Neural cell (in vitro differentiated cells): ENCODE data around the gene OR52A5. TPM values are rescaled to one million over a fixed set of nuclear protein-coding genes. Genes with fewer than 3 reads are reported as not detected.

ENCODE experiments used
- H2AFZ ChIP-seq: fragments of 200-600, 300-800 bp; sonication (generic), shearing (Covaris generic); 2 replicates; pipeline ENCODE4 v1.6.0; 2014; ENCODE audit warnings: low read depth, mild to moderate bottlenecking, antibody characterized with exemption, low read length, moderate library complexity
- H3F3A ChIP-seq: fragments of 200-600 bp; shearing (Covaris generic); 2 replicates; pipeline ENCODE4 v1.6.1; 2016; ENCODE audit warnings: mild to moderate bottlenecking, moderate library complexity, mixed read lengths, antibody characterized with exemption, low read length; ENCODE audit not compliant: insufficient read depth, poor library complexity, severe bottlenecking
- H3K27ac ChIP-seq: fragments of 200-600, 300-800 bp; sonication (generic), shearing (Covaris generic); 2 replicates; pipeline ENCODE4 v1.5.1; 2014; ENCODE audit warnings: mild to moderate bottlenecking, low read length, moderate library complexity
- H3K27me3 ChIP-seq: fragments of 300-800, 200-600 bp; sonication (generic), shearing (Covaris generic); 2 replicates; pipeline ENCODE4 v1.6.0; 2014; ENCODE audit warnings: mild to moderate bottlenecking, low read depth, low read length, moderate library complexity; ENCODE audit not compliant: insufficient read depth
- H3K36me3 ChIP-seq: fragments of 300-800, 200-600 bp; sonication (generic), shearing (Covaris generic); 2 replicates; pipeline ENCODE4 v1.5.1; 2014; ENCODE audit warnings: mild to moderate bottlenecking, antibody characterized with exemption, low read length, moderate library complexity; ENCODE audit not compliant: insufficient read depth
- H3K4me2 ChIP-seq: fragments of 300-800, 200-600 bp; sonication (generic), shearing (Covaris generic); 2 replicates; pipeline ENCODE4 v1.6.0; 2014; ENCODE audit warnings: mild to moderate bottlenecking, low read length
- H3K4me3 ChIP-seq: fragments of 300-800, 200-600 bp; sonication (generic), shearing (Covaris generic); 2 replicates; pipeline ENCODE4 v1.5.1; 2014; ENCODE audit warnings: mild to moderate bottlenecking, low read length, moderate library complexity
- H3K79me2 ChIP-seq: fragments of 200-600 bp; shearing (Covaris generic); replicated peaks from 2 replicates; pipeline ENCODE4 v1.6.0; 2014; ENCODE audit warnings: mild to moderate bottlenecking, low read length, moderate library complexity; ENCODE audit not compliant: insufficient read depth
- H3K9ac ChIP-seq: fragments of 300-800, 200-600 bp; sonication (generic), shearing (Covaris generic); 2 replicates; pipeline ENCODE4 v1.6.1; 2016; ENCODE audit warnings: mild to moderate bottlenecking, low read length, mixed read lengths
- H3K9me2 ChIP-seq: fragments of 200-600 bp; shearing (Covaris generic); 2 replicates; pipeline ENCODE4 v1.6.1; 2016; ENCODE audit warnings: mild to moderate bottlenecking, low read length, mixed read lengths; ENCODE audit not compliant: insufficient read depth
- H3K9me3 ChIP-seq: fragments of 200-600, 300-800 bp; sonication (generic), shearing (Covaris generic); 2 replicates; pipeline ENCODE4 v1.6.1; 2016; ENCODE audit warnings: mild to moderate bottlenecking, mixed run types, low read length, moderate library complexity, mixed read lengths
- H4K20me1 ChIP-seq: fragments of 200-600 bp; shearing (Covaris generic); 2 replicates; pipeline ENCODE4 v1.6.1; 2016; ENCODE audit warnings: mild to moderate bottlenecking, mixed run types; ENCODE audit not compliant: insufficient read depth
- EP300 ChIP-seq: fragments of 450-650 bp; conservative IDR thresholded peaks from 2 replicates; pipeline ENCODE4 v1.6.1; 2014; ENCODE audit warnings: antibody characterized with exemption, mild to moderate bottlenecking, moderate library complexity; ENCODE audit not compliant: poor library complexity, severe bottlenecking
- EZH2 ChIP-seq: fragments of 200-600, 300-800 bp; shearing (Covaris generic), sonication (generic); IDR thresholded peaks from 2 replicates; pipeline ENCODE4 v1.6.1; 2014; ENCODE audit warnings: antibody characterized with exemption, low read length, borderline replicate concordance, mild to moderate bottlenecking; ENCODE audit not compliant: insufficient read depth, poor library complexity, severe bottlenecking
- MXI1 ChIP-seq: fragments of 450-650 bp; conservative IDR thresholded peaks from 2 replicates; pipeline ENCODE4 v1.6.1; 2014; ENCODE audit warnings: antibody characterized with exemption, mild to moderate bottlenecking; ENCODE audit not compliant: poor library complexity, severe bottlenecking
- POLR2AphosphoS5 ChIP-seq: IDR thresholded peaks from 2 replicates; pipeline ENCODE4 v1.6.1; 2012
- RAD21 ChIP-seq: fragments of 450-650 bp; conservative IDR thresholded peaks from 2 replicates; pipeline ENCODE4 v1.6.1; 2014; ENCODE audit warnings: antibody characterized with exemption, mild to moderate bottlenecking, moderate library complexity
- SMC3 ChIP-seq: fragments of 450-650 bp; conservative IDR thresholded peaks from 2 replicates; pipeline ENCODE4 v1.6.1; 2014; ENCODE audit warnings: antibody characterized with exemption, mild to moderate bottlenecking, moderate library complexity; ENCODE audit not compliant: poor library complexity
- TAF1 ChIP-seq: IDR thresholded peaks from 2 replicates; pipeline ENCODE4 v1.6.1; 2012; ENCODE audit warnings: low read depth
- polyA plus RNA-seq: library from polyadenylated mRNA; depleted of rRNA; stranded (reverse); fragments of >200 nt; gene quantifications from 2 replicates; pipeline ENCODE4 v1.2.3, GENCODE V29; 2014
- TF ChIP-seq, protein P1 (sequence below): IDR thresholded peaks from 2 replicates; pipeline ENCODE4 v1.6.1; 2012; ENCODE audit warnings: borderline replicate concordance
- TF ChIP-seq, protein P2 (sequence below): fragments of 450-650 bp; IDR thresholded peaks from 2 replicates; pipeline ENCODE4 v1.5.1; 2014; ENCODE audit warnings: antibody characterized with exemption, mild to moderate bottlenecking, moderate library complexity; ENCODE audit not compliant: poor library complexity, severe bottlenecking

Gene OR52A5
- polyA plus RNA-seq, 1 donor from 2014 or later = not detected

DNA sequence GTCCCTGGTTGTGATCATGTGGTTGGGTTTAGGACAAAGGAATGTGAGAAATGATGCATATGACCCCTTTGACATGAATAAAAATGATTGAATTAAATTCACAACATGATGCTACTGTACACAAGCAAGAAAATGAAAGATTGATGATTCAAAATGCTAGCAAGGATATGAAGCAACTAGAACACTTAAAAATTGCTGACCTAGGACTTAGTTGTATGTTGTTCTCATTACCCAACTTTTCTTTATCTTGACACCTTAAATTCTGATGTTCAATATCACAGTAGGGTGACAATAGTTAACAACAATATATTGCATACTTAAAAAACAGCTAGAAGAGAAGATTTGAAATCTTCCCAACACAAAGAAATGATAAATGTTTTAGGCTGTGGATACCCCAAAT, 20.6 kb downstream of the OR52A5 start:
- TF ChIP-seq SMC3 (no peak), POLR2AphosphoS5 (no peak), EP300 (no peak), EZH2 (no peak), TAF1 (no peak), RAD21 (no peak), MXI1 (no peak)
- TF ChIP-seq, protein P1, sequence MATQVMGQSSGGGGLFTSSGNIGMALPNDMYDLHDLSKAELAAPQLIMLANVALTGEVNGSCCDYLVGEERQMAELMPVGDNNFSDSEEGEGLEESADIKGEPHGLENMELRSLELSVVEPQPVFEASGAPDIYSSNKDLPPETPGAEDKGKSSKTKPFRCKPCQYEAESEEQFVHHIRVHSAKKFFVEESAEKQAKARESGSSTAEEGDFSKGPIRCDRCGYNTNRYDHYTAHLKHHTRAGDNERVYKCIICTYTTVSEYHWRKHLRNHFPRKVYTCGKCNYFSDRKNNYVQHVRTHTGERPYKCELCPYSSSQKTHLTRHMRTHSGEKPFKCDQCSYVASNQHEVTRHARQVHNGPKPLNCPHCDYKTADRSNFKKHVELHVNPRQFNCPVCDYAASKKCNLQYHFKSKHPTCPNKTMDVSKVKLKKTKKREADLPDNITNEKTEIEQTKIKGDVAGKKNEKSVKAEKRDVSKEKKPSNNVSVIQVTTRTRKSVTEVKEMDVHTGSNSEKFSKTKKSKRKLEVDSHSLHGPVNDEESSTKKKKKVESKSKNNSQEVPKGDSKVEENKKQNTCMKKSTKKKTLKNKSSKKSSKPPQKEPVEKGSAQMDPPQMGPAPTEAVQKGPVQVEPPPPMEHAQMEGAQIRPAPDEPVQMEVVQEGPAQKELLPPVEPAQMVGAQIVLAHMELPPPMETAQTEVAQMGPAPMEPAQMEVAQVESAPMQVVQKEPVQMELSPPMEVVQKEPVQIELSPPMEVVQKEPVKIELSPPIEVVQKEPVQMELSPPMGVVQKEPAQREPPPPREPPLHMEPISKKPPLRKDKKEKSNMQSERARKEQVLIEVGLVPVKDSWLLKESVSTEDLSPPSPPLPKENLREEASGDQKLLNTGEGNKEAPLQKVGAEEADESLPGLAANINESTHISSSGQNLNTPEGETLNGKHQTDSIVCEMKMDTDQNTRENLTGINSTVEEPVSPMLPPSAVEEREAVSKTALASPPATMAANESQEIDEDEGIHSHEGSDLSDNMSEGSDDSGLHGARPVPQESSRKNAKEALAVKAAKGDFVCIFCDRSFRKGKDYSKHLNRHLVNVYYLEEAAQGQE = no peak
- TF ChIP-seq, protein P2, sequence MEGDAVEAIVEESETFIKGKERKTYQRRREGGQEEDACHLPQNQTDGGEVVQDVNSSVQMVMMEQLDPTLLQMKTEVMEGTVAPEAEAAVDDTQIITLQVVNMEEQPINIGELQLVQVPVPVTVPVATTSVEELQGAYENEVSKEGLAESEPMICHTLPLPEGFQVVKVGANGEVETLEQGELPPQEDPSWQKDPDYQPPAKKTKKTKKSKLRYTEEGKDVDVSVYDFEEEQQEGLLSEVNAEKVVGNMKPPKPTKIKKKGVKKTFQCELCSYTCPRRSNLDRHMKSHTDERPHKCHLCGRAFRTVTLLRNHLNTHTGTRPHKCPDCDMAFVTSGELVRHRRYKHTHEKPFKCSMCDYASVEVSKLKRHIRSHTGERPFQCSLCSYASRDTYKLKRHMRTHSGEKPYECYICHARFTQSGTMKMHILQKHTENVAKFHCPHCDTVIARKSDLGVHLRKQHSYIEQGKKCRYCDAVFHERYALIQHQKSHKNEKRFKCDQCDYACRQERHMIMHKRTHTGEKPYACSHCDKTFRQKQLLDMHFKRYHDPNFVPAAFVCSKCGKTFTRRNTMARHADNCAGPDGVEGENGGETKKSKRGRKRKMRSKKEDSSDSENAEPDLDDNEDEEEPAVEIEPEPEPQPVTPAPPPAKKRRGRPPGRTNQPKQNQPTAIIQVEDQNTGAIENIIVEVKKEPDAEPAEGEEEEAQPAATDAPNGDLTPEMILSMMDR = no peak
- no peak overlapping the region for H3K27ac ChIP-seq
- no peak overlapping the region for H3K4me2 ChIP-seq
- no peaks in the 10 kb centered on the region for H3F3A ChIP-seq
- no peak overlapping the region for H2AFZ ChIP-seq
- H3K27me3 ChIP-seq = no peaks in the 10 kb centered on the region
- H4K20me1 ChIP-seq = no peaks in the 10 kb centered on the region
- no peak overlapping the region for H3K4me3 ChIP-seq
- H3K9me3 ChIP-seq = no peaks in the 10 kb centered on the region
- H3K9me2 ChIP-seq = no peaks in the 10 kb centered on the region
- H3K79me2 ChIP-seq = no peaks in the 10 kb centered on the region
- H3K36me3 ChIP-seq = no peaks in the 10 kb centered on the region
- H3K9ac ChIP-seq = no peak overlapping the region

DNA sequence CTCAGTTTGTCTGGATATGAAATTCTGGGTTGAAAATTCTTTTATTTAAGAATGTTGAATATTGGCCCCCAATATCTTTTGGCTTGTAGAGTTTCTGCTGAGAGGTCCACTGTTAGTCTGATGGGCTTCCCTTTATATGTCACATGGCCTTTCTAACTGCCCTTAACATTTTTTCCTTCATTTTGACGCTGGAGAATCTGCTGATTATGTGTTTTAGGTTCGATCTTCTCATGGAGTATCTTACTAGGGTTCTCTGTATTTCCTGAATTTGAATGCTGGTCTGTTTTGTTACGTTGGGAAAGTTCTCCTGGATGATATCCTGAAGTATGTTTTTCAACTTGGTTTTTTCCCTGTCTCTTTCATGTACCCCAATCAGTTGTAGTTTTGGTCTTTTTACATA, 22.8 kb downstream of the OR52A5 start:
- Histone ChIP-seq H4K20me1 (no peaks in the 10 kb centered on the region), H3K9ac (no peak overlapping the region), H3K4me2 (no peak overlapping the region), H3K9me2 (no peaks in the 10 kb centered on the region), H3K79me2 (no peaks in the 10 kb centered on the region), H2AFZ (no peak overlapping the region), H3K4me3 (no peak overlapping the region), H3K9me3 (no peaks in the 10 kb centered on the region), H3K36me3 (no peaks in the 10 kb centered on the region), H3F3A (no peaks in the 10 kb centered on the region), H3K27me3 (no peaks in the 10 kb centered on the region), H3K27ac (no peak overlapping the region)
- TF ChIP-seq SMC3 (no peak), EP300 (no peak), TAF1 (no peak)
- TF ChIP-seq, protein P1 = no peak
- TF ChIP-seq, protein P2 = no peak
